Body of pancreas (tissue), 4 donors: ENCODE measurements around the gene ASB8.

Experiments
- CTCF ChIP-seq, 7 experiments: fragments of 450-650 bp in 4 of 7; fragments of 200-600 bp in 3 of 7; sonication (generic) in 3 of 7; IDR thresholded peaks; one replicate each; pipeline ENCODE4 v1.5.1; 2016 to 2019; ENCODE audit warnings: antibody characterized with exemption in 7 of 7
- POLR2A ChIP-seq, 3 donors: fragments of 450-650 bp; IDR thresholded peaks; one replicate each; pipeline ENCODE4 v1.6.1; 2016; ENCODE audit warnings: antibody characterized with exemption in 3 of 3, mild to moderate bottlenecking in 2 of 3

GRCh38 chr12:48119834-48120195, 37.5 kb downstream of the ASB8 start:
- TF ChIP-seq CTCF (IDR thresholded peaks at IDR 0.05), result no peak
- no peak for TF ChIP-seq POLR2A (IDR thresholded peaks at IDR 0.05)
